K562 (cell line): ENCODE data around the gene HSF2BP. TPM values are rescaled to one million over a fixed set of nuclear protein-coding genes. Genes with fewer than 3 reads are reported as not detected.

Experiments
- CHD2 ChIP-seq: IDR thresholded peaks from 2 replicates; pipeline ENCODE4 v1.6.1; 2011; ENCODE audit warnings: low read depth, low read length
- FOSL1 ChIP-seq: fragments of 200-800 bp; sonication (Bioruptor generic); conservative IDR thresholded peaks from 2 replicates; pipeline ENCODE4 v1.6.1; 2016; ENCODE audit warnings: missing genetic modification characterization, missing compliant biosample characterization
- HMGN3 ChIP-seq: IDR thresholded peaks from 2 replicates; pipeline ENCODE4 v1.6.1; 2011; ENCODE audit warnings: borderline replicate concordance, low read depth, mild to moderate bottlenecking, mixed read lengths, low read length; ENCODE audit not compliant: insufficient read length; ENCODE audit errors: extremely low read depth
- KLF1 ChIP-seq: fragments of 450-650 bp; IDR thresholded peaks from 2 replicates; pipeline ENCODE4 v1.6.1; 2016; ENCODE audit warnings: missing genetic modification characterization, missing compliant biosample characterization
- MEIS2 ChIP-seq: fragments of 450-650 bp; IDR thresholded peaks from 2 replicates; pipeline ENCODE4 v1.6.1; 2014; ENCODE audit warnings: mild to moderate bottlenecking; ENCODE audit not compliant: partially characterized antibody
- NFYB ChIP-seq: IDR thresholded peaks from 2 replicates; pipeline ENCODE4 v1.6.1; 2011; ENCODE audit warnings: mild to moderate bottlenecking, moderate library complexity; ENCODE audit not compliant: insufficient read length; ENCODE audit errors: extremely low read depth
- NR3C1 ChIP-seq: sonication (generic); formaldehyde crosslinking; IDR thresholded peaks from 2 replicates; pipeline ENCODE4 v1.8.1; 2022; ENCODE audit warnings: missing genetic modification reagents
- POLR2AphosphoS5 ChIP-seq: IDR thresholded peaks from 2 replicates; pipeline ENCODE4 v1.6.1; 2011; ENCODE audit warnings: mild to moderate bottlenecking, low read depth, low read length, moderate library complexity; ENCODE audit not compliant: control insufficient read depth, insufficient read depth
- POLR3A ChIP-seq: IDR thresholded peaks from 2 replicates; pipeline ENCODE4 v1.6.1; 2011; ENCODE audit warnings: borderline replicate concordance, mild to moderate bottlenecking, moderate library complexity; ENCODE audit not compliant: insufficient read length, insufficient read depth; ENCODE audit errors: extremely low read depth
- RBFOX2 ChIP-seq: fragments of 200-400 bp; formaldehyde crosslinking; IDR thresholded peaks from 2 replicates; pipeline ENCODE4 v1.6.1; 2017; ENCODE audit warnings: low read depth, mild to moderate bottlenecking, low read length, moderate library complexity
- RBM25 ChIP-seq: fragments of 200-400 bp; formaldehyde crosslinking; IDR thresholded peaks from 2 replicates; pipeline ENCODE4 v1.6.1; 2018; ENCODE audit warnings: low read length, low read depth, moderate library complexity; ENCODE audit not compliant: severe bottlenecking
- REST ChIP-seq, 2 experiments: fragments of 450-650 bp; formaldehyde crosslinking in 1 of 2; IDR thresholded peaks; 2 replicates each; pipeline versions ENCODE4 v1.4.0 to v1.6.1; 2014 to 2020; ENCODE audit warnings: mild to moderate bottlenecking in 2 of 2, borderline replicate concordance in 1 of 2, low read depth in 1 of 2
- U2AF2 ChIP-seq: fragments of 200-400 bp; formaldehyde crosslinking; optimal IDR thresholded peaks from 2 replicates; pipeline ENCODE3; 2017; ENCODE audit warnings: low read depth, mild to moderate bottlenecking, low read length
- YBX1 ChIP-seq: fragments of 450-650 bp; IDR thresholded peaks from 2 replicates; pipeline ENCODE4 v1.7.1; 2016; ENCODE audit warnings: mild to moderate bottlenecking
- ZBTB9 ChIP-seq: fragments of 450-650 bp; formaldehyde crosslinking; IDR thresholded peaks from 2 replicates; pipeline ENCODE4 v1.4.0; 2020; ENCODE audit warnings: mild to moderate bottlenecking, moderate library complexity
- ZFPM2 ChIP-seq: fragments of 250-450 bp; sonication (Bioruptor Pico); IDR thresholded peaks from 2 replicates; pipeline ENCODE4 v1.5.1; 2022; ENCODE audit warnings: mild to moderate bottlenecking
- ZKSCAN3 ChIP-seq: fragments of 250-450 bp; sonication (Bioruptor Pico); IDR thresholded peaks from 2 replicates; pipeline ENCODE4 v1.4.0; 2020
- ZNF586 ChIP-seq: fragments of 450-650 bp; formaldehyde crosslinking; conservative IDR thresholded peaks from 2 replicates; pipeline ENCODE4 v1.4.0; 2020; ENCODE audit warnings: mild to moderate bottlenecking, moderate library complexity
- ZNF77 ChIP-seq: fragments of 250-450 bp; sonication (Bioruptor Pico); IDR thresholded peaks from 2 replicates; pipeline ENCODE4 v1.5.0; 2020
- polyA plus RNA-seq, 8 experiments: library from polyadenylated mRNA; depleted of rRNA in 4 of 8; stranded (reverse) in 5 of 8; unstranded in 3 of 8; fragments of >200 nt; fragmentation: Nextera tagmentation in 2 of 8; fragmentation: Illumina TruSeq in 1 of 8; extraction: Ambion mirVana in 2 of 8; extraction: Trizol in 1 of 8; gene quantifications; 2 replicates each; pipeline versions ENCODE4 v1.2.1 to v1.2.3, GENCODE V29; 2011 to 2014; ENCODE audit warnings: inconsistent platforms in 1 of 8, missing spikeins in 1 of 8
- total RNA-seq, 7 experiments: library from RNA; depleted of rRNA in 6 of 7; stranded (reverse); fragments of >200 nt in 6 of 7; fragmentation: Illumina TruSeq in 2 of 7; extraction: Trizol in 2 of 7; gene quantifications; 2 replicates each; pipeline versions ENCODE4 v1.2.1 to v1.2.3, GENCODE V29; 2011 to 2021; ENCODE audit warnings: low replicate concordance in 1 of 7

Gene HSF2BP
- total and polyA plus RNA-seq, 9 of the 15 experiments (the other 6 are each of a cell fraction or from before 2014, with no cell fraction given), result 0.04 to 0.57 (median 0.20) TPM; not detected in 2

GRCh38 chr21:43646550-43647260 lies 12.6 kb downstream of the HSF2BP start (continued):
- TF ChIP-seq REST (IDR thresholded peaks at IDR 0.05; ENCODE audit: borderline replicate concordance) (peak; percentile 92), REST (CRISPR knock-in tag; IDR thresholded peaks at IDR 0.05; ENCODE audit: low read depth) (no peak), POLR2AphosphoS5 (no peak), NR3C1 (CRISPR knock-in tag) (no peak), MEIS2 (peak; percentile 85), CHD2 (no peak), ZKSCAN3 (no peak), HMGN3 (no peak), RBFOX2 (no peak), ZNF77 (CRISPR knock-in tag) (no peak), NFYB (no peak), ZFPM2 (CRISPR knock-in tag) (no peak), POLR3A (no peak), FOSL1 (tag) (no peak), YBX1 (no peak), RBM25 (no peak), KLF1 (tag) (peak; percentile 87), ZBTB9 (CRISPR knock-in tag) (no peak), U2AF2 (no peak), ZNF586 (no peak)
